Kidney glomerular epithelial cell (primary cell): ENCODE measurements around the gene ST6GAL2.

Experiments used
- DNase-seq: peaks from one replicate; lab custom pipeline; 2025; lab: John Stamatoyannopoulos, UW

The ST6GAL2 gene, protein sequence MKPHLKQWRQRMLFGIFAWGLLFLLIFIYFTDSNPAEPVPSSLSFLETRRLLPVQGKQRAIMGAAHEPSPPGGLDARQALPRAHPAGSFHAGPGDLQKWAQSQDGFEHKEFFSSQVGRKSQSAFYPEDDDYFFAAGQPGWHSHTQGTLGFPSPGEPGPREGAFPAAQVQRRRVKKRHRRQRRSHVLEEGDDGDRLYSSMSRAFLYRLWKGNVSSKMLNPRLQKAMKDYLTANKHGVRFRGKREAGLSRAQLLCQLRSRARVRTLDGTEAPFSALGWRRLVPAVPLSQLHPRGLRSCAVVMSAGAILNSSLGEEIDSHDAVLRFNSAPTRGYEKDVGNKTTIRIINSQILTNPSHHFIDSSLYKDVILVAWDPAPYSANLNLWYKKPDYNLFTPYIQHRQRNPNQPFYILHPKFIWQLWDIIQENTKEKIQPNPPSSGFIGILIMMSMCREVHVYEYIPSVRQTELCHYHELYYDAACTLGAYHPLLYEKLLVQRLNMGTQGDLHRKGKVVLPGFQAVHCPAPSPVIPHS

DNA sequence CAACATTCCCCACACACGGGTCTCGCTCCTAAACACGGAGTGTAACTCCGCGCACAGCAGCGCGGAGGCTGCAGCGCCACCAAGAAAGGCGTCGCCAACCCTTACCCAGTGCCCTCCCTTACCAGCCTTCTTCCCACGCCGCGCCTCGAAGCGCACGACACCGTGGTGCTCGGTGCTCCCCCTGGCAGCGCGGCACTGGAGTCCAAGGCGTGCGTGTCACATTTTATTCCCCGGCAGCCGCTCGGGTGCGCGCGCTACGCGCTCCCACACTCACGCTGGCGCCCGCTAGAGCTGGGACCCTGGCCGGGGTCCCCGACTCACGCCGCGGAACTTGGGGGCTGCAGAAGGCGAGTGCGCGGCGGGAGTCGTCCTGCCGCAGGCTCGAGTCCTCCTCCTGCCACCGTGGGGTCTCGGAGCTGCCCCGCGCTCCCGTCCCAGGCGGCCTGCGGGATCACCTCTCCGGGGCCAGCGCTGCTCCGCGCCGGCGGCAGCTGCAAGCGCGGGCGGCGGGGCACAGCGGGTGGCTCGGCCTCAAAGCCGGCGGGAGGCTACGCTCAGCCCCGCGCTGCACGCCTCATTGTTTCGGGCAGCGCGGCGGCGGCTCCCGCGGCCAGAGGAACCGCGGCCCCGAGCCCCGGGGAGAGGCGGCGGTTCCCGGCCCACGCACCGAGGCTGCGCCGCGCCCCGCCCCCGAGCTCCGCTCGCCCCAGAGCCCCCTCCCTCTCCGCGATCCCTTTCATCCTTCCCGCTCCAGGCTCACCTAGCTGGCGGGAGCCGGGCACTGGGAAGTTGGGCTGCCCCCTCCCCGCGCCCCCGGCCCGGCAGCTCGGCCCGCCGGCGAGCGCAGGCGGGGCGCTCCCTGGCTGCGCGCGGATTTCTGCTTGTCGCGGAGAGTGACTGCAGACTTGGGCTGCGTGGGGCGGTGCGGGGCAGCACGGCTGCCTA is at the start of gene ST6GAL2:
Gene ST6GAL2, minus strand, starts transcription at position 197 of the 945 bp plus-strand sequence. CDS start 42,190 bp downstream, outside the sequence.
- no peak for DNase-seq

GRCh38 chr2:106932644-106933043 is 46.7 kb upstream of the ST6GAL2 start:
- DNase-seq, result no peak

DNA sequence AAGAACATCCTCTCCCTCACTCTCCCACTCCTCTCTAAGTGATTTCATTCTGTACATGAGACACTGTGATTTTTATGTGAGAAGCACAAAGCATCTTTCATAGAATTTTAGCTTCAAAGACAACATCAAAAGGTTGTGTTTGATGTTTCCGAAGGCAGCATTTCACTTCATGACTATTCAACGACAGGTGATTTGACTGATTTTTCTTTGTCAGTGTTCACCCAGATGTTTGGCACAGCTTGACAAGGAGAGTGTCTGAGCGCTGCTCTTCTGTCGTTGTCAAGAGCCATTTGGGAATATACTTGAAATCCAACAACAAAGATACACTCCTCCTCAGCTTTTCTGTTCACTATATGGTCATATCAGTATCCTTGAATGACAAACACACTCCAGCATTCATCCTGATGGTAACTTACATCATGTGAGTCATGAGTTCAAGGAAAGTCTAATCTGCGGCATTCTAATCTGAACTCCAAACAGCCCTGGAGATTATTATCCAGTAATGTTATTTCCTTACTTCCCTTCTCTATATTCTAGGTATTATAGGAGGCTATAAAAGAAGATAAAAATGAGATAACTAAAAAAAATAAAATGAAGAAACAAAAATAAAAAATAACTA is 45.9 kb upstream of the ST6GAL2 start:
- DNase-seq, result no peak

GRCh38 chr2:106921451-106921850 is 35.5 kb upstream of the ST6GAL2 start:
- DNase-seq, result no peak

- DNase-seq, result no peak
Observed at GRCh38 chr2:106919012-106919411, 33.0 kb upstream of the ST6GAL2 start.

- DNase-seq, result no peak
Observed at GRCh38 chr2:106904242-106904641, 18.3 kb upstream of the ST6GAL2 start.

GRCh38 chr2:106899786-106900530 is 14.0 kb upstream of the ST6GAL2 start:
- DNase-seq, result no peak

- DNase-seq, result no peak
Observed at GRCh38 chr2:106894545-106894944, 8.6 kb upstream of the ST6GAL2 start.

DNA sequence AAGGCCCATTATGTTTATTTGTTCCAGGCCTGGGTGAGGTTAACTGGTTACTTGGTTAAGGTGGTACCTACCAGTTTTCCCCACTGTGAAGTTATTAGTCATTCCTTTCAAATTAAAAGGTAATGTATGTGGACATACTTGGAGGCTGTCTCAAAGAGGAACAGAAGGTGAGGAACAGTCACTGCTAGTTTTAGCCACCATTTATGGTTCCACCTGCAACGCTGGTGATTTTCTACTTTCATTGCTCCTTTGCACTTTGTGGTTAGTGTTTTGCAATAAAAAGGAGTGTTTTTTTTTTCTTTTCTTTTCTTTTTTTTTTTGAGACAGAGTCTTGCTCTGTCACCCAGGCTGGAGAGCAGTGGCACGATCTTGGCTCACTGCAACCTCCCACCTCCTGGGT is 6.1 kb upstream of the ST6GAL2 start:
- no peak for DNase-seq

DNA sequence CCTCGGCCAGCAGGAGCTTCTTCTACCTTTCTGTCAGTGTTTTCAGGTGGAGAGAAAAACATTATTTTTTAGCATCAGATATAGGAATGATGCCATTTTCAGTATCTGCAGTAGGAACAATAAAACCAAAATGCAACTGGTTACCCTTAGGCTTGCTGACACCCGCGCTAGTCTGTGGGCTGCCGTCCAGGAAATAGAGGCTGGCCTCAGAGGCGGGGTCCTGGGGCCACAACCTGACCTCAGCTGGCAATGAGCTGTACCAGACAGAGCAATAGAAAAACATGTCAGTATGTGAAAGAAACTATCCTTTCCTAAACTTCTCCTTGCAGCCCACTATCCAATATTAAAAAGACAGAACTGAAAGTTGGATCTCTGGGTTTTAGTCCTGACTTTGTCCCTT is 4.6 kb upstream of the ST6GAL2 start:
- DNase-seq, result no peak

DNA sequence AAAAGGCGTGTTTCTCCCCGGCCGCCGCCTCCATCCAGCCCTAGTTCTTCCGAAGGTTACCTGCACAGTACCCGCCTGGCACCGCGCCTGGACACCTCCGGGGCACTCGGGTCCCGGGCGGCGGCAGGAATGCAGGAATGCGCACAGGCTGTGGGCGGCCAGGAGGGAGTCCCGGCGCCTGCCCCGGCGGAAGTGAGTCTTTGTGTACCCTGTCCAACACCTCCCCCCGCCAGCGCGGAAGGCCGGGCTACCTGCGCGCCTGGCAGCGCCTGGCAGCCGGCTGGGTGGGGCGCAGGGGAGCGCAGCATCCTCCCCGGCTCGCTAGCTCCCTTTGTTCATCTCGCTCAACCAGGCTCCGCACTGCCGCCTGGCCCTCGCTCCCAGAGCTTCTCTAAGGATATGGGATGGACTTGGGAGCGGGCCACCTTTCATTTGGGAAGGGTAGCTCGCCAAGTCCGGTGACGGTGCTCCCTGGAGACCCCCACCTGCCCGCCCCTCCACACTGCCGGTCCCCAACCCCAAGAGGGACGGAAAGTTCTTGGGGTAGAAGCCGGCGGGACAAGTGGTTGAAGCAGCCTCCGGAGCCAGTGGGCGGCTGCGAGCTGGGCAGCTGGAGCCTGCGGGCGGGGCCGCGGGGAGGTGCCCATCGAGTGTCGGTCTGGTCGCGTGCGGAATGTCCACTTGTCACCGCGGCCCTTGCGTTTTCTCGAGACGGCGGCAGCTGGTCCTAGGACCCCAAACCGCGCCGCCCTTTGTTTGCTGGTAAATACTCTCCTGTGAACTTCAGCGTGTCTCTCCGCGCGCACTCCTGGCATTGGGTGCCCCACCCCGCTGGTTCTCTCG is 1.2 kb upstream of the ST6GAL2 start:
- DNase-seq, result peak; percentile 41

GRCh38 chr2:106885329-106885728 is 638 bp downstream of the ST6GAL2 start:
- no peak for DNase-seq

DNA sequence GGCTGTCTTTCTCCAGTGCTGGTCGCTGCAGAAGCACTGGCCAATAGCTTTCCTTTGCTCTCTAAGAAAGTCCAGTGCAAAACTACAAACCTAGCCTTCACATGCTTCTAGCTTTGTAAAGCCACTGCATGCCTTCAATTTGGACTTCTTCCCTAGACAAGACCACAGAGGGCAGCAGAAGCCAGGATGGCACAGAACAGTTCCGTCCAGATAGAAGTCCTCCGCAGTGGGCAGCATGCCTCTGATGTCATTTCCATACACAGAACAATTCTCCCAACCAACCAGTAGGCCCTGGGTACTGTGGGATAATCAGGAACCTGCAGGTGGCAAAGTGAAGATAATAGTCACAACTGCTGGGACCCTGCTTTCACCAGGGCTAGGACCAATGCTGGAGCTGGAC is 3.3 kb downstream of the ST6GAL2 start:
- DNase-seq, result no peak

DNA sequence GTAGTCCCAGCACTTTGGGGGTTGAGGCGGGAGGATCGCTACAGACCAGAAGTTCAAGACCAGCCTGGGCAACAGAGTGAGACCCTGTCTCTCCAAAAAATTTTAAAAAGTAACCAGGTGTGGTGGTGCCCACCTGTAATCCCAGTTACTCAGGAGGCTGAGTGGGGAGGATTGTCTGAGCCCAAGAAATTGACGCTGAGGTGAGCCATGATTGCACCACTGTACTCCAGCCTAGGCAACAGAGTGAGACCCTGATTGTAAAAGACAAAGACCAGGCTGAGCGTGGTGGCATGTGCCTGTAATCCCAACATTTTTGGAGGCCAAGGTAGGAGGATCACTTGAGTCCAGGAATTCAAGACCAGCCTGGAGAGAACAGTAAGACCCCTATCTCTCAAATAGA is 7.8 kb downstream of the ST6GAL2 start:
- no peak for DNase-seq

DNA sequence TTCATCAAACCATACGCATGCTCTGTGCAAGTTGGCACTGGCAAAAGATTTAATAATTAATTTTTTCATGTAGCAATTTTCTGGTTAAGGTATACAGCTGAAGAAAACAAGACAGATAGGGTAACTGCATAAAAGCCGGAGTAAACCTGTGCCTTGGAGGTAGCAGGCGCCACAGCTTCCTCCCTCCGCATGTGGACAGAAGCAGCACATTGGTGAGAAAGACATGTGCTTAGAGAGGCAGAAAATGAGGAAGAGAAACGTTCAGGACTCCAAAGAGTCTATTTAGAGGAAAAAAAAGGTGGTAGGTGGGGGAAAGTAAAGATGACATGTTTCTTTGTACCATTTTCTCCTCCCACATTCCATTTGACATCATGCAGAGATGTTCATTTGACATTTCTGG is 9.3 kb downstream of the ST6GAL2 start:
- no peak for DNase-seq

DNA sequence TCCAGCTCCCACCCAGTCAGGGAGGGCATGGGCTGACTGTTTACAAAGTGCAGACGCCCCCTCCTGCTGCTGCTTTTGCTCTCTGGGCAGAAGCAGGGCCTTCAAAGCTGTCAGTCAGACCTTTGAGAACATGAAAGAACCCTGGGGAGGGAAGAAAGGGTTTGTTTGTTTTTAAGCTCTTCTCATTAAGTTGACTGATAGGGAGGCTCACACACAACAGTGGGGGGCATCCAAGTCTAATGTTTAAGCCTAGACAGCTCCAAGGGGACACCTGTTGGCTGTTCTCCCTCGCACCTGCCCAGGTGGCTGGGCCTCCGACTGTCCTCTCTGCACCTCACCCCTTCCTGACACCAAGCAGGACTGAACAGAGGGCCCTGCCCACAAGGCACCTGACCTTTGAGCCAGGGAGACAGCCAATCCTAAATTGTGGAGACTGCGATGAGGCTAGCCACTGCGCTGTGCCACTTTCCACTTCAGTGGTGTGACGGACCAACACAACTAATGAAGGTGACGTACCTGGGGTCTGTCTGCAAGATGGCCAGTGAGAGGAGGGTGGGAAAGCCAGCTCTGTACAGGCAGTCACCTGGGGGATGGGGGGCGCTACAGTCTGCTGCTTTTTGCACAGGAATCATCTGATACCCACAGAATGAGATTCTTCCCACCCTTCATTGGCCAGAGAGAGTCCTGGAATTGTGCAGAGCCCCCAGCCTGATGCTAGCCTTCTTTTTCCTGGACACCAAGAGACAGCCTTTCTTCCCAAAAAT is 16.3 kb downstream of the ST6GAL2 start:
- DNase-seq, result no peak

GRCh38 chr2:106868275-106868674 is 17.7 kb downstream of the ST6GAL2 start:
- DNase-seq, result no peak

GRCh38 chr2:106867196-106867953 is 18.6 kb downstream of the ST6GAL2 start:
- no peak for DNase-seq

- no peak for DNase-seq
Observed at GRCh38 chr2:106866641-106867040, 19.3 kb downstream of the ST6GAL2 start.
